Choroid plexus epithelial cell (primary cell): ENCODE data around the gene PTCD3.

Source experiments
- DNase-seq: peaks from one replicate; pipeline ENCODE4 v3.0.0-alpha.2; 2010; ENCODE audit warnings: low read depth
- H3K4me3 ChIP-seq: 2 replicates; pipeline ENCODE4 v1.5.1; 2011; ENCODE audit warnings: low read depth, mild to moderate bottlenecking, control low read depth, low read length, moderate library complexity
- TF ChIP-seq, protein P1 (sequence below): conservative IDR thresholded peaks from 2 replicates; pipeline ENCODE4 v1.5.1; 2011; ENCODE audit warnings: low read depth, mild to moderate bottlenecking, control low read depth, inconsistent platforms, low read length, moderate library complexity

Gene PTCD3

DNA sequence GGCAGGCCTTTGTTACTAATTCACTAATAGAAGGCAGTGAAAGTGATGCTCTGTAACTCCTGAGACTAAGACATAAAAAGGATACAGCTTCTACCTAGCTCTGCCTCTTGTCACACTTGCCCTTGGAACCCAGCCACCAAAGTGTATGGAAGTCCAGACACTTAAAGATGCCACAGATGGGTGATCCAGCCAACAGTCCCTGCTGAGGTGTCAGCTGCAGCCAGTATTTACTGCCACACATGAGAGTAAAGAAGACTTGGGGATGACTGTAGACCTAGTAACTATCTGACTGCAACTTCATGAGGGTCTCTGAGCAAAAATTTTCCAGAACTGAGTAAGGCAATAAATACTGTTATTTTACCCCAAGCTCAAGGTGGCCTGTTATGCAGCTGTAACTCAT, 80.4 kb downstream of the PTCD3 start:
- no peak overlapping the region for H3K4me3 ChIP-seq
- DNase-seq: no peak
- TF ChIP-seq, protein P1, sequence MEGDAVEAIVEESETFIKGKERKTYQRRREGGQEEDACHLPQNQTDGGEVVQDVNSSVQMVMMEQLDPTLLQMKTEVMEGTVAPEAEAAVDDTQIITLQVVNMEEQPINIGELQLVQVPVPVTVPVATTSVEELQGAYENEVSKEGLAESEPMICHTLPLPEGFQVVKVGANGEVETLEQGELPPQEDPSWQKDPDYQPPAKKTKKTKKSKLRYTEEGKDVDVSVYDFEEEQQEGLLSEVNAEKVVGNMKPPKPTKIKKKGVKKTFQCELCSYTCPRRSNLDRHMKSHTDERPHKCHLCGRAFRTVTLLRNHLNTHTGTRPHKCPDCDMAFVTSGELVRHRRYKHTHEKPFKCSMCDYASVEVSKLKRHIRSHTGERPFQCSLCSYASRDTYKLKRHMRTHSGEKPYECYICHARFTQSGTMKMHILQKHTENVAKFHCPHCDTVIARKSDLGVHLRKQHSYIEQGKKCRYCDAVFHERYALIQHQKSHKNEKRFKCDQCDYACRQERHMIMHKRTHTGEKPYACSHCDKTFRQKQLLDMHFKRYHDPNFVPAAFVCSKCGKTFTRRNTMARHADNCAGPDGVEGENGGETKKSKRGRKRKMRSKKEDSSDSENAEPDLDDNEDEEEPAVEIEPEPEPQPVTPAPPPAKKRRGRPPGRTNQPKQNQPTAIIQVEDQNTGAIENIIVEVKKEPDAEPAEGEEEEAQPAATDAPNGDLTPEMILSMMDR: no peak

GRCh38 chr2:86189782-86190416, 83.9 kb downstream of the PTCD3 start:
- TF ChIP-seq, protein P1: no peak
- no peak for DNase-seq
- H3K4me3 ChIP-seq: no peak overlapping the region
